SK-N-MC (cell line): Measurements from ENCODE around the gene TMEM164.

ENCODE experiments used
- DNase-seq: peaks from one replicate; pipeline ENCODE4 v3.0.0-alpha.2; 2011; ENCODE audit warnings: low read depth, low spot score
- H3K27ac ChIP-seq: fragments of 200-600 bp; sonication (generic); 2 replicates; pipeline ENCODE4 v1.5.1; 2016; ENCODE audit warnings: mixed run types
- H3K36me3 ChIP-seq: fragments of 200-600 bp; sonication (generic); 2 replicates; pipeline ENCODE4 v1.6.1; 2017; ENCODE audit warnings: antibody characterized with exemption, low read length, mixed read lengths; ENCODE audit not compliant: insufficient read depth
- H3K4me3 ChIP-seq: fragments of 200-600 bp; sonication (generic); 2 replicates; pipeline ENCODE4 v1.5.1; 2016
- H3K9ac ChIP-seq: fragments of 200-600 bp; sonication (generic); 2 replicates; pipeline ENCODE4 v1.8.0; 2017; ENCODE audit warnings: mixed run types, mixed read lengths; ENCODE audit not compliant: insufficient read length
- H3K9me3 ChIP-seq: fragments of 200-600 bp; sonication (generic); 2 replicates; pipeline ENCODE4 v1.6.1; 2017; ENCODE audit warnings: low read depth, mild to moderate bottlenecking, antibody characterized with exemption, low read length, moderate library complexity, mixed read lengths
- EZH2 ChIP-seq: fragments of 200-600 bp; sonication (generic); IDR thresholded peaks from one replicate; pipeline ENCODE4 v1.6.1; 2017; ENCODE audit warnings: antibody characterized with exemption
- FOXP2 ChIP-seq: optimal IDR thresholded peaks from 2 replicates; pipeline ENCODE3; 2011; ENCODE audit warnings: mild to moderate bottlenecking, moderate library complexity; ENCODE audit not compliant: insufficient read depth; ENCODE audit errors: extremely low read length, control extremely low read depth
- POLR2AphosphoS5 ChIP-seq: IDR thresholded peaks from 2 replicates; pipeline ENCODE4 v1.6.1; 2012; ENCODE audit warnings: mild to moderate bottlenecking, low read depth, low read length, borderline replicate concordance

The TMEM164 gene

DNA sequence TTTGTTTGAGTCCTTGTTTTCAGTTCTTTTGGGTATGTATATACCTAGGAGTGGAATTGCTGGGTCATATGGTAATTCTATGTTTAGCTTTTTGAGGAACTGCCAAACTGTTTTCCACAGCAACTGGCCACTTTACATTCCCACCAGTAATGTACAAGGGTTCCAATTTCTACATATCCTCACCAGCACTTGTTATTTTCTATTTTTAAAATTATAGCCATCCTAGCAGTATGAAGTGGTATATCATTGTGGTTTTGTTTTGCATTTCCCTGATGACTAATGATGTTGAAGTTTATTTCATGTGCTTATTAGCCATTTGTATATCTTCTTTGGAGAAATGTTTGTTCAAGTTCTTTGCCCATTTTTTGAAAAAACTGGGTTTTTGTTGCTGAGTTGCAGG is 39.6 kb downstream of the TMEM164 start:
- no peak for TF ChIP-seq EZH2
- no peak for TF ChIP-seq POLR2AphosphoS5
- no peak for TF ChIP-seq FOXP2

DNA sequence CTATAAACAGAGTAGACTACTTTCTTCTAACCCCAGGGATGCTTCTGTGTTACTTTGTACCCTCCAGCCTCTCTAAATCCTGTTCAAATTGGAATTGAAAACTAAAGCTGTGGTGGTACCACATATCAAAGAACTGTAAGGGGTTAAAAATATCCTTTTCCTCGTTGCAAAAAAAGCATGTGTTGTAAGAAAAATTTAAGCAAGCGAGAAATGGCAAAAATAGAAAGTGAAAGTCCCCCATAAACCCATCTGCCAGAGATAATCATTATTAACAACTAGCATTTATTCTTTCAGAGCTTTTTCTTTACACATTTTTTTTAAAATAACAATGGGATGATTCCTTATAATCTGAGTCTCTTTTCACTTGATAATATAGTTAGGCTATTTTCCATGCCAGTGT is 40.6 kb downstream of the TMEM164 start:
- H3K27ac ChIP-seq = no peak overlapping the region
- no peak overlapping the region for H3K9ac ChIP-seq
- no peak overlapping the region for H3K4me3 ChIP-seq
- no peak for DNase-seq
- no peak for TF ChIP-seq FOXP2
- no peak for TF ChIP-seq EZH2
- no peak for TF ChIP-seq POLR2AphosphoS5
- H3K9me3 ChIP-seq = no peaks in the 10 kb centered on the region
- no peaks in the 10 kb centered on the region for H3K36me3 ChIP-seq

More for the DNA sequence above, 39.6 kb downstream of the TMEM164 start:
- Histone ChIP-seq H3K36me3 (no peaks in the 10 kb centered on the region), H3K9me3 (no peaks in the 10 kb centered on the region), H3K9ac (no peak overlapping the region), H3K27ac (no peak overlapping the region), H3K4me3 (no peak overlapping the region)
- DNase-seq = no peak

- TF ChIP-seq EZH2 (no peak), FOXP2 (no peak), POLR2AphosphoS5 (no peak)
- H3K9me3 ChIP-seq = no peaks in the 10 kb centered on the region
- DNase-seq = no peak
- H3K27ac ChIP-seq = no peak overlapping the region
- no peak overlapping the region for H3K9ac ChIP-seq
- H3K4me3 ChIP-seq = no peak overlapping the region
- H3K36me3 ChIP-seq = no peaks in the 10 kb centered on the region
These were observed 41.7 kb downstream of the TMEM164 start for GRCh38 chrX:110044346-110045249.

- TF ChIP-seq EZH2 = no peak
- TF ChIP-seq FOXP2 = no peak
- TF ChIP-seq POLR2AphosphoS5 = no peak
- H3K36me3 ChIP-seq = no peaks in the 10 kb centered on the region
- no peak overlapping the region for H3K9ac ChIP-seq
- no peak overlapping the region for H3K4me3 ChIP-seq
- no peaks in the 10 kb centered on the region for H3K9me3 ChIP-seq
- no peak overlapping the region for H3K27ac ChIP-seq
- no peak for DNase-seq
These were observed 42.5 kb downstream of the TMEM164 start for GRCh38 chrX:110045421-110045820.

- Histone ChIP-seq H3K9ac (no peak overlapping the region), H3K27ac (no peak overlapping the region), H3K9me3 (no peaks in the 10 kb centered on the region), H3K4me3 (no peak overlapping the region), H3K36me3 (no peaks in the 10 kb centered on the region)
- TF ChIP-seq EZH2 = no peak
- TF ChIP-seq POLR2AphosphoS5 = no peak
- TF ChIP-seq FOXP2 = no peak
- DNase-seq = no peak
These were observed 43.1 kb downstream of the TMEM164 start for GRCh38 chrX:110046001-110046400.

- Histone ChIP-seq H3K27ac (no peak overlapping the region), H3K9me3 (no peaks in the 10 kb centered on the region), H3K9ac (no peak overlapping the region), H3K4me3 (no peak overlapping the region), H3K36me3 (no peaks in the 10 kb centered on the region)
- TF ChIP-seq EZH2 = no peak
- no peak for TF ChIP-seq POLR2AphosphoS5
- TF ChIP-seq FOXP2 = no peak
- DNase-seq = no peak
These were observed 44.1 kb downstream of the TMEM164 start for GRCh38 chrX:110046971-110047370.

GRCh38 chrX:110049096-110049495 is 46.2 kb downstream of the TMEM164 start:
- no peak for DNase-seq
- Histone ChIP-seq H3K27ac (no peak overlapping the region), H3K9ac (no peak overlapping the region), H3K4me3 (no peak overlapping the region), H3K9me3 (no peaks in the 10 kb centered on the region), H3K36me3 (no peaks in the 10 kb centered on the region)
- TF ChIP-seq POLR2AphosphoS5 = no peak
- no peak for TF ChIP-seq EZH2

DNA sequence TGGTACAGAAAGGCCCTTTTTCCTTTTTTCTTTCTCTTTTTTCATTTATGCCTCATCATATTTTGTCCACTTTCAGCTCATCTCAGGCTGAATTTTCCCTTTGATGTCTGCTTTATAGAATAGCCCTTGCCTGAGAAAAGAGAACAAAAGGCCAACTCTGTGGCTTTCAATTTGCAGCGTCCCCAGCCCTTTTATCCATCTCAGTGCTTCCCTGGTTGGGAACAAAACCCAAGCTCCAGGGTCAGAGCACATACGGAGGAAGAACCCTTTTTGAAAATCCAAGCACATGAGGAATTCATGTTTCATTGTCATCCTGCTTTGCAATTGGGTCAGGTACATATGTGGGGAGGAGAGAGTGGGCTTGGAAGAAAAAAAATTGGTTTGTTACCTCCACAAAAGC is 47.5 kb downstream of the TMEM164 start:
- Histone ChIP-seq H3K27ac (no peak overlapping the region), H3K4me3 (no peak overlapping the region), H3K36me3 (no peaks in the 10 kb centered on the region), H3K9ac (no peak overlapping the region), H3K9me3 (no peaks in the 10 kb centered on the region)
- DNase-seq = no peak
- TF ChIP-seq FOXP2 = no peak
- TF ChIP-seq EZH2 = no peak
- TF ChIP-seq POLR2AphosphoS5 = no peak
